HL-60 (cell line): ENCODE data around the gene ROS1.
"Not testable (repeated sequence)": the region's sequence is repeated elsewhere in the genome, so short reads cannot be mapped to it uniquely, and the experiment has no call there.

Experiments
- DNase-seq, 2 experiments: peaks; one replicate each; pipeline ENCODE4 v3.0.0-alpha.2; 2010 to 2020; ENCODE audit warnings: low read depth in 1 of 2, low spot score in 1 of 2
- H3K27ac ChIP-seq: fragments of 250-450 bp; sonication (Bioruptor Pico); replicated peaks from 2 replicates; pipeline ENCODE4 v1.5.1; 2020; ENCODE audit warnings: mild to moderate bottlenecking, moderate library complexity
- H3K27me3 ChIP-seq: fragments of 250-450 bp; sonication (Bioruptor Pico); 2 replicates; pipeline ENCODE4 v1.5.1; 2021; ENCODE audit warnings: mild to moderate bottlenecking, moderate library complexity; ENCODE audit not compliant: insufficient read depth, poor library complexity, severe bottlenecking
- H3K4me3 ChIP-seq: replicated peaks from 2 replicates; pipeline ENCODE4 v1.5.1; 2011; ENCODE audit warnings: mild to moderate bottlenecking, control low read depth, low read length; ENCODE audit not compliant: insufficient read depth
- GABPA ChIP-seq: IDR thresholded peaks from 2 replicates; pipeline ENCODE4 v1.6.1; 2012; ENCODE audit warnings: low read depth
- POLR2AphosphoS5 ChIP-seq: IDR thresholded peaks from 2 replicates; pipeline ENCODE4 v1.6.1; 2012; ENCODE audit warnings: low read depth
- SPI1 ChIP-seq: IDR thresholded peaks from 2 replicates; pipeline ENCODE4 v1.6.1; 2012; ENCODE audit warnings: low read depth, mild to moderate bottlenecking, borderline replicate concordance

ROS1 gene

DNA sequence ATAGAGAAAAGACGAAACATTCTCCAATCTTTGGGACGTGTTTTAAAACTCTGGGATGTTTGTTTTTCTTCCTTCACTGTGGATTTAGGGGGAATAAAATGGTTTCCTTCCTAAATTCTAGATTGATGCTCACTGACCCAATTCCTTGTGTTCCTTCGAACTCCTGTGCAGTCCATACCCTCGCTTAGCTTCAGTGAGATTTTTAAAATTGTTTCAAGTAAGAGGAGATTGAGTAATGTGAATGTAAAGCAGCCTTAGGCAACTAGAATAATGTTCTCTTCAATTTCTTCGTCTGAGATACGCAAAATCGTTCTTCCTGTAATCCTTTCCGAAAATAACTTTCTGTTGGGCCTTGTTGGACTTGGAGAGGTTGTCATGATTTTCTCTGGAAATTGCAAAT lies 162.9 kb downstream of the ROS1 start:
- DNase-seq: no peak
- H3K4me3 ChIP-seq: no peak overlapping the region
- TF ChIP-seq POLR2AphosphoS5 (no peak), SPI1 (no peak), GABPA (no peak)
- no peak overlapping the region for H3K27ac ChIP-seq
- peaks cover 68% of the 10 kb centered on the region for H3K27me3 ChIP-seq

DNA sequence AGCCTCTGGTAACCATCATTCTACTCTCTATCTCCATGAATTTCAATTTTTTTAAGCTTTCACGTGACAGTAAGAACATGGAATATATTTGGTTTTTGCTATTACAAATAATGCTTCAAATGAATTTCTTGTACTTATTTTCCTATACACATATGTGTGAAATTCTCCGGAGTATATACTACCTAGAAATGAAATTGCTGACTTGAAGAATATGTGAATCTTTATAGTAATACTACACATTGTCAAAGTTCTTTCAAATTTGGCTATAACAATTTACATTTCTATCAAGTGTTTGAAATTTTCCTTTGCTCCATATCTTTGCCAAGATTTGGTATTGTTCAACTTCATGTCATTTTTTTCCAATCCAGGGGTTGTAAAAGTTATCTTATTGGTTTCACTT lies 172.0 kb downstream of the ROS1 start:
- no peak for DNase-seq
- no peaks in the 10 kb centered on the region for H3K27me3 ChIP-seq
- H3K27ac ChIP-seq: no peak overlapping the region
- no peak overlapping the region for H3K4me3 ChIP-seq
- TF ChIP-seq SPI1: no peak
- no peak for TF ChIP-seq GABPA

DNA sequence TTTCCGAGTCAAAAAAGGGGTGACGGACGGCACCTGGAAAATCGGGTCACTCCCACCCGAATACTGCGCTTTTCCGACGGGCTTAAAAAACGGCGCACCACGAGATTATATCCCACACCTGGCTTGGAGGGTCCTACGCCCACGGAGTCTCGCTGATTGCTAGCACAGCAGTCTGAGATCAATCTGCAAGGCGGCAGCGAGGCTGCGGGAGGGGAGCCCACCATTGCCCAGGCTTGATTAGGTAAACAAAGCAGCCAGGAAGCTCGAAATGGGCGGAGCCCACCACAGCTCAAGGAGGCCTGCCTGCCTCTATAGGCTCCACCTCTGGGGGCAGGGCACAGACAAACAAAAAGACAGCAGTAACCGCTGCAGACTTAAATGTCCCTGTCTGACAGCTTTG lies 180.8 kb downstream of the ROS1 start:
- not testable (repeated sequence) for H3K4me3 ChIP-seq, H3K27me3 ChIP-seq, DNase-seq, H3K27ac ChIP-seq

DNA sequence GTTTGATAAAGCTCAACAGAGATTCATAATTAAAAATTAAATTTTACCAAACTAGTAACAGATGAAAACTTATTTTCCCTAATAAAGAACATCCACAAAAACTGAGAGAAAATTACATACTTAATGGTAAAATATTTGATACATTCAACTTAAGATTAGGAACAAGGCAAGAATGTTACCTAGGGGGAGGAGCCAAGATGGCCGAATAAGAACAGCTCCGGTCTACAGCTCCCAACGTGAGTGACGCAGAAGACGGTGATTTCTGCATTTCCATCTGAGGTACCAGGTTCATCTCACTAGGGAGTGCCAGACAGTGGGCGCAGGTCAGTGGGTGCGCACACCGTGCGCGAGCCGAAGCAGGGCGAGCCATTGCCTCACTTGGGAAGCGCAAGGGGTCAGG lies 181.2 kb downstream of the ROS1 start:
- H3K27ac ChIP-seq, H3K4me3 ChIP-seq, DNase-seq, H3K27me3 ChIP-seq: not testable (repeated sequence)
